T-cell (primary cell): ENCODE results near the gene SASS6. TPM values are rescaled to one million over a fixed set of nuclear protein-coding genes. Genes with fewer than 3 reads are reported as not detected.
A peak's percentile ranks its signal among the peaks of the same experiment; 100 is the strongest.

Experiments used
- ATAC-seq, 4 experiments: fragments of 200-7000 bp in 3 of 4; fragments of 150-1000 bp in 1 of 4; cut with Tn5 transposase; replicated peaks in 1 of 4; 1 replicate in 3 of 4; 2 replicates in 1 of 4; pipeline ENCODE4 v1.10.0; 2021; ENCODE audit warnings: moderate library complexity in 3 of 4, mild to moderate bottlenecking in 2 of 4, moderate number of reproducible peaks in 1 of 4
- CTCF ChIA-PET, 2 donors: fragments of 300-600 bp; sonication (Branson Sonifier 250); formaldehyde crosslinking; loops; one replicate each; lab custom pipeline; 2022; ENCODE audit warnings: antibody characterized with exemption in 2 of 2; lab: Charles Lee
- POLR2A ChIA-PET, 2 donors: fragments of 300-600 bp; sonication (Branson Sonifier 250); formaldehyde crosslinking; loops; one replicate each; lab custom pipeline; 2022; ENCODE audit warnings: antibody characterized with exemption in 2 of 2; lab: Charles Lee
- DNase-seq, 35 experiments: peaks; one replicate each; pipeline versions ENCODE4 v3.0.0 to v3.0.0-alpha.2; 2013 to 2023
- H3K27ac ChIP-seq: one replicate; pipeline ENCODE4 v1.5.1; 2013; ENCODE audit warnings: low read length
- H3K27me3 ChIP-seq, 2 experiments: replicated peaks in 1 of 2; 1 replicate in 1 of 2; 2 replicates in 1 of 2; pipeline versions ENCODE4 v1.6.1 to v1.7.0; 2013; ENCODE audit warnings: low read length in 1 of 2, mixed read lengths in 1 of 2; ENCODE audit not compliant: control insufficient read depth in 2 of 2, insufficient read depth in 2 of 2; ENCODE audit errors: extremely low read depth in 1 of 2
- H3K36me3 ChIP-seq, 2 donors: 1 replicate in 1 of 2; 2 replicates in 1 of 2; pipeline versions ENCODE4 v1.6.1 to v1.7.0; 2013; ENCODE audit warnings: low read length in 1 of 2; ENCODE audit not compliant: control insufficient read depth in 2 of 2, insufficient read depth in 1 of 2; ENCODE audit errors: extremely low read depth in 1 of 2
- H3K4me1 ChIP-seq, 2 experiments: 1 replicate in 1 of 2; 2 replicates in 1 of 2; pipeline versions ENCODE4 v1.6.1 to v1.7.0; 2013; ENCODE audit warnings: low read length in 2 of 2, mixed read lengths in 1 of 2; ENCODE audit not compliant: insufficient read depth in 2 of 2, control insufficient read depth in 1 of 2; ENCODE audit errors: extremely low read depth in 1 of 2
- H3K4me3 ChIP-seq, 2 donors: 1 replicate in 1 of 2; 2 replicates in 1 of 2; pipeline versions ENCODE4 v1.5.1 to v1.7.0; 2013; ENCODE audit warnings: mild to moderate bottlenecking in 2 of 2, low read length in 1 of 2, moderate library complexity in 1 of 2; ENCODE audit not compliant: control insufficient read depth in 1 of 2; ENCODE audit errors: extremely low read depth in 1 of 2
- H3K9me3 ChIP-seq: 2 replicates; pipeline ENCODE4 v1.7.0; 2013
- H3K27ac Mint-ChIP-seq, 2 donors: one replicate each; pipeline ENCODE4 v1.8.0; 2020 to 2021; ENCODE audit warnings: mild to moderate bottlenecking in 2 of 2, mixed read lengths in 2 of 2
- H3K27me3 Mint-ChIP-seq, 2 donors: one replicate each; pipeline ENCODE4 v1.8.0; 2021 to 2022; ENCODE audit warnings: mixed read lengths in 2 of 2
- H3K36me3 Mint-ChIP-seq: one replicate; pipeline ENCODE4 v1.8.0; 2021; ENCODE audit warnings: mixed read lengths
- H3K4me1 Mint-ChIP-seq, 3 donors: one replicate each; pipeline ENCODE4 v1.8.0; 2020 to 2022; ENCODE audit warnings: mixed read lengths in 3 of 3, mild to moderate bottlenecking in 1 of 3
- H3K4me3 Mint-ChIP-seq, 3 donors: one replicate each; pipeline ENCODE4 v1.8.0; 2020 to 2022; ENCODE audit warnings: mild to moderate bottlenecking in 3 of 3, mixed read lengths in 3 of 3, moderate library complexity in 3 of 3
- H3K9me3 Mint-ChIP-seq, 3 donors: one replicate each; pipeline ENCODE4 v1.8.0; 2020 to 2022; ENCODE audit warnings: mixed read lengths in 3 of 3
- WGBS: methylation state at CpG from one replicate; pipeline ENCODE4 v1.1.5; 2013; ENCODE audit warnings: missing lambda C conversion rate; ENCODE audit not compliant: insufficient coverage; 5-methylcytosine and 5-hydroxymethylcytosine counted together
- total RNA-seq, 35 experiments: library from RNA in 6 of 35; stranded (reverse) in 6 of 35; fragments of 120-200 nt in 1 of 35; gene quantifications; one replicate each; pipeline versions ENCODE4 v1.2.1 to v1.2.4 and lab custom pipeline; 2013 to 2026

Gene SASS6
- total RNA-seq, 5 donors from 2014 or later (not counting 1 experiment from before 2014, with no cell fraction given) = 2.8 to 6.6 (median 4.4) TPM

GRCh38 chr1:100090471-100090870 lies 42.3 kb downstream of the SASS6 start:
- Mint-ChIP-seq H3K4me1 (no peaks in the 10 kb centered on the region), H3K9me3 (no peaks in the 10 kb centered on the region), H3K27me3 (no peaks in the 10 kb centered on the region), H3K4me3 (no peak overlapping the region), H3K36me3 (peaks cover 33% of the 10 kb centered on the region), H3K27ac (no peak overlapping the region)
- Histone ChIP-seq H3K4me1 (no peaks in the 10 kb centered on the region), H3K27me3 (no peaks in the 10 kb centered on the region), H3K36me3 (peaks cover 0 to 18% of the 10 kb centered on the region in 2 donors), H3K27ac (no peak overlapping the region), H3K9me3 (no peaks in the 10 kb centered on the region), H3K4me3 (no peak overlapping the region)
- ChIA-PET POLR2A (no interaction called here), CTCF (no interaction called here)
- no peak for ATAC-seq
- WGBS = no CpG with 5 or more reads among the region's 3 CpGs
- DNase-seq = no peak

DNA sequence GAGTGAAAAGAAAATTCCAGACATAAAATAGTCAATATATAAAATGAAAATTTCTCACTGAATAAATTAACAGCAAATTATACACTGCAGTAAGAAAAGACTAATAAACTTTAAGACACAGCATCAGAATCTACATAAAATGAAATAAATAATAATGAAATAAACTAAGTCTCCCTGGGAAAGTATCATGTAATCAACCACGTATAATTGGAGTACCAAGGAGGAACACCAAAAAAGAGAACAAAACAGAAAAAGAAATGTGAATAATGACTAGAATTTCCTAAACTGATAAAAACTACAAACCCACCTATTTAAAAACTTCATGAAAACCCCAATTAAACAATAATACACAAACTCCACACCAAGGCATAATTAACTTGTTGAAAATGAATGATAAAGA lies 43.6 kb downstream of the SASS6 start:
- H3K4me1 Mint-ChIP-seq = no peaks in the 10 kb centered on the region
- DNase-seq = no peak
- Histone ChIP-seq H3K4me3 (no peak overlapping the region), H3K27ac (no peak overlapping the region), H3K4me1 (no peaks in the 10 kb centered on the region), H3K36me3 (peaks cover 0 to 15% of the 10 kb centered on the region in 2 donors), H3K27me3 (no peaks in the 10 kb centered on the region), H3K9me3 (no peaks in the 10 kb centered on the region)
- peak overlapping the region in 1 of 2 donors; percentile 11 for H3K27ac Mint-ChIP-seq
- no CpG with 5 or more reads among the region's 1 CpG for WGBS
- peaks cover 29% of the 10 kb centered on the region for H3K36me3 Mint-ChIP-seq
- no peak overlapping the region for H3K4me3 Mint-ChIP-seq
- H3K27me3 Mint-ChIP-seq = no peaks in the 10 kb centered on the region
- POLR2A ChIA-PET = no interaction called here
- no peak for ATAC-seq
- CTCF ChIA-PET = no interaction called here
- H3K9me3 Mint-ChIP-seq = no peaks in the 10 kb centered on the region

DNA sequence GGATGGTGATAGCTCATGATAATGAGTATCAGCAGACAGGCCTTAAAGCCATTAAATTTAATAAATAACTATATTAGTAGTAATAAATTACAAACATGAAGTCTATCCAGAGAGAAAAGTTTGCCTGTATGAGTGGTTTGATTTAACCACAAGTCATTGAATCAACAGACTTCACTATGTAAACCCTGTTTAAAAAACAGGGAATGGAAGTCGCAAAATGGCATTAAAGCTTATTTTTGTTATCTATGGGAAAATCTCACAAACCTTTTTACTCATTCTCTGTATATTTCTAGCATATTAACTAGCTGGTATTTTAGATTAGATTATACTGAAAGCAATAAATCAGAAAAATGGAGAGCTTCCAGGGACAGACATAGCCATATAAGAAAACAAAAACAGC lies 45.3 kb downstream of the SASS6 start:
- Histone ChIP-seq H3K27me3 (no peaks in the 10 kb centered on the region), H3K4me1 (no peaks in the 10 kb centered on the region), H3K36me3 (peaks cover 0 to 17% of the 10 kb centered on the region in 2 donors), H3K4me3 (no peak overlapping the region), H3K9me3 (no peaks in the 10 kb centered on the region), H3K27ac (no peak overlapping the region)
- DNase-seq (no peak), ATAC-seq (no peak)
- Mint-ChIP-seq H3K4me1 (no peaks in the 10 kb centered on the region), H3K27ac (no peak overlapping the region), H3K4me3 (no peak overlapping the region), H3K27me3 (no peaks in the 10 kb centered on the region), H3K36me3 (peaks cover 18% of the 10 kb centered on the region), H3K9me3 (no peaks in the 10 kb centered on the region)
- POLR2A ChIA-PET = interaction anchor here in 1 of 2 donors (0.6 kb wide), 1 partner anchor 268 kb away, joined by 3 read pairs; no protein-coding TSS in a partner anchor
- CTCF ChIA-PET = interaction anchor here in 1 of 2 donors (0.6 kb wide), 1 partner anchor 296 kb away, joined by 3 read pairs; no protein-coding TSS in a partner anchor
- WGBS = no CpG with 5 or more reads among the region's 1 CpG

DNA sequence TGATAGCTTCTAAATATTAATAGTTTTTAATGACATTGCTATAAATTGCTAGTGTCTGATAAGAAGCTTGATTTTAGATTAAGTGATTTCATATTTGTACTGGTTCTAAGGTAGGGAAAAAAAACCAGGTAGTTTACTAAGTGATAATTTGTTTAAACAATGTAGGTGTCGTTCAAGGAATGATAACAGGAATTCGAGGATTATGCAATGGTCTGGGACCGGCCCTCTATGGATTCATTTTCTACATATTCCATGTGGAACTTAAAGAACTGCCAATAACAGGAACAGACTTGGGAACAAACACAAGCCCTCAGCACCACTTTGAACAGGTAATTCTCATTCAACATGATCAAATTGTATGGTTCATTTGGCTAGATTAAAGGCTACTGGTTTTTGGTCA lies 52.4 kb downstream of the SASS6 start:
- DNase-seq = no peak
- Mint-ChIP-seq H3K9me3 (no peaks in the 10 kb centered on the region), H3K27me3 (no peaks in the 10 kb centered on the region), H3K4me1 (no peaks in the 10 kb centered on the region), H3K4me3 (no peak overlapping the region), H3K36me3 (peaks cover 19% of the 10 kb centered on the region), H3K27ac (no peak overlapping the region)
- ChIA-PET POLR2A (no interaction called here), CTCF (no interaction called here)
- H3K9me3 ChIP-seq = no peaks in the 10 kb centered on the region
- no peak overlapping the region for H3K27ac ChIP-seq
- WGBS = no CpG with 5 or more reads among the region's 3 CpGs
- H3K4me1 ChIP-seq = no peaks in the 10 kb centered on the region
- H3K4me3 ChIP-seq = no peak overlapping the region
- H3K27me3 ChIP-seq = no peaks in the 10 kb centered on the region
- no peak for ATAC-seq
- peaks cover 5 to 58% of the 10 kb centered on the region in 2 donors for H3K36me3 ChIP-seq

DNA sequence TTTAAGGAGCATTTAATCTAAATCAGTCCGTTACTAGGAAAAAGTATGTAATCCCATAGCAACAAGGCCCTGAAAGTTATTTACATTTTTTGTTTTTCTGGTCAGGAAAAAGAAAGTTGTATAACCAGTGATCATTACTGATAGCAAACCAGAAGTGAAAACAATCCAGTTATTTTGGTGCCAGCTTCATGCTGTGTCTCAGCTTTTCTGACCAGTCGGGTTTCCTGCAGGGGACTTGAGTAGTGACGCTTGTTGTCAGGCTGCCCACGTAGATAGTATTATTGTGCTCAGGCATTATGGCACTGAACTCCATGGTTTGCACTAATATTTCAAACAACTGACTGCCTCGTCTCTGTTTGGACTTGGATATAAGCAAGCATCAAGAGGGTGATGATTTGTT lies 55.2 kb downstream of the SASS6 start:
- Histone ChIP-seq H3K9me3 (no peaks in the 10 kb centered on the region), H3K4me3 (no peak overlapping the region), H3K36me3 (peaks cover 5 to 64% of the 10 kb centered on the region in 2 donors), H3K27me3 (no peaks in the 10 kb centered on the region), H3K27ac (no peak overlapping the region), H3K4me1 (no peaks in the 10 kb centered on the region)
- ChIA-PET POLR2A (no interaction called here), CTCF (no interaction called here)
- peak overlapping the region in 1 of 2 donors; percentile 25 for H3K27ac Mint-ChIP-seq
- H3K27me3 Mint-ChIP-seq = no peaks in the 10 kb centered on the region
- no peak overlapping the region for H3K4me3 Mint-ChIP-seq
- 100% methylated on average over 3 of the region's 5 CpGs for WGBS
- H3K9me3 Mint-ChIP-seq = no peaks in the 10 kb centered on the region
- H3K4me1 Mint-ChIP-seq = peaks cover 0 to 2% (median 0%) of the 10 kb centered on the region in 3 donors
- ATAC-seq (no peak), DNase-seq (no peak)
- peaks cover 31% of the 10 kb centered on the region for H3K36me3 Mint-ChIP-seq

GRCh38 chr1:100076744-100077143 lies 56.0 kb downstream of the SASS6 start:
- Histone ChIP-seq H3K4me1 (no peaks in the 10 kb centered on the region), H3K27me3 (no peaks in the 10 kb centered on the region), H3K36me3 (peaks cover 0 to 64% of the 10 kb centered on the region in 2 donors), H3K27ac (peak overlapping the region; percentile 6), H3K4me3 (no peak overlapping the region), H3K9me3 (no peaks in the 10 kb centered on the region)
- no peak for ATAC-seq
- Mint-ChIP-seq H3K27me3 (no peaks in the 10 kb centered on the region), H3K27ac (no peak overlapping the region), H3K9me3 (no peaks in the 10 kb centered on the region), H3K4me3 (no peak overlapping the region), H3K36me3 (peaks cover 36% of the 10 kb centered on the region), H3K4me1 (peaks cover 0 to 2% (median 0%) of the 10 kb centered on the region in 3 donors)
- no peak for DNase-seq
- ChIA-PET CTCF (interaction anchor here in 1 of 2 donors (0.6 kb wide), 1 partner anchor 37 kb away, joined by 3 read pairs; no protein-coding TSS in a partner anchor), POLR2A (interaction anchor here in 1 of 2 donors (0.6 kb wide), 1 partner anchor 280 kb away, joined by 8 read pairs; no protein-coding TSS in a partner anchor)
